ENCODE results near the gene AGTR1.

AGTR1 gene

DNA sequence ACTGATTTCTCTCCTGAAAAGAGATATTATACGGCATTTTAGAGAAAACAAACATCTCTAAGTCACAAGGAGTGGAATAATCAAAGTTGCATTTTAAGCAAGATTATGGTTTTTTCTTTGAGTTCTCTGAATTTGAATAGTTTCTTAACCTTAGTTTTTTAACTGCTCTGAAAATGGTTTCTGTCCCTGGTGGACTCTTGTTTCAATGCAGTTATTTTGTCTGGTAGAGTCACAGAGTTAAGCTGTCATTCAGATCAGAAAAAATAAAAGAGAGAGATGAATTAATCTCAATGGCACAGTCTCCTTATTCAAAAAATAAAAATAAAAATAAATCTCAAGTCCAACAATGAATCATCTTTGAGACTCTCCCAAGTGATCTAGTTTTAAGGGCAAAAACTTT is 19.0 kb downstream of the AGTR1 start:
- TF ChIP-seq, protein P1, sequence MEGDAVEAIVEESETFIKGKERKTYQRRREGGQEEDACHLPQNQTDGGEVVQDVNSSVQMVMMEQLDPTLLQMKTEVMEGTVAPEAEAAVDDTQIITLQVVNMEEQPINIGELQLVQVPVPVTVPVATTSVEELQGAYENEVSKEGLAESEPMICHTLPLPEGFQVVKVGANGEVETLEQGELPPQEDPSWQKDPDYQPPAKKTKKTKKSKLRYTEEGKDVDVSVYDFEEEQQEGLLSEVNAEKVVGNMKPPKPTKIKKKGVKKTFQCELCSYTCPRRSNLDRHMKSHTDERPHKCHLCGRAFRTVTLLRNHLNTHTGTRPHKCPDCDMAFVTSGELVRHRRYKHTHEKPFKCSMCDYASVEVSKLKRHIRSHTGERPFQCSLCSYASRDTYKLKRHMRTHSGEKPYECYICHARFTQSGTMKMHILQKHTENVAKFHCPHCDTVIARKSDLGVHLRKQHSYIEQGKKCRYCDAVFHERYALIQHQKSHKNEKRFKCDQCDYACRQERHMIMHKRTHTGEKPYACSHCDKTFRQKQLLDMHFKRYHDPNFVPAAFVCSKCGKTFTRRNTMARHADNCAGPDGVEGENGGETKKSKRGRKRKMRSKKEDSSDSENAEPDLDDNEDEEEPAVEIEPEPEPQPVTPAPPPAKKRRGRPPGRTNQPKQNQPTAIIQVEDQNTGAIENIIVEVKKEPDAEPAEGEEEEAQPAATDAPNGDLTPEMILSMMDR (IDR thresholded peaks at IDR 0.05; ENCODE audit: low read depth, low read length, missing control alignments): no peak
- DNase-seq (ENCODE audit: extremely low read depth, low read depth): no peak
- no peak overlapping the region for H3K4me3 ChIP-seq (replicated peaks; ENCODE audit: low read depth, low read length)

DNA sequence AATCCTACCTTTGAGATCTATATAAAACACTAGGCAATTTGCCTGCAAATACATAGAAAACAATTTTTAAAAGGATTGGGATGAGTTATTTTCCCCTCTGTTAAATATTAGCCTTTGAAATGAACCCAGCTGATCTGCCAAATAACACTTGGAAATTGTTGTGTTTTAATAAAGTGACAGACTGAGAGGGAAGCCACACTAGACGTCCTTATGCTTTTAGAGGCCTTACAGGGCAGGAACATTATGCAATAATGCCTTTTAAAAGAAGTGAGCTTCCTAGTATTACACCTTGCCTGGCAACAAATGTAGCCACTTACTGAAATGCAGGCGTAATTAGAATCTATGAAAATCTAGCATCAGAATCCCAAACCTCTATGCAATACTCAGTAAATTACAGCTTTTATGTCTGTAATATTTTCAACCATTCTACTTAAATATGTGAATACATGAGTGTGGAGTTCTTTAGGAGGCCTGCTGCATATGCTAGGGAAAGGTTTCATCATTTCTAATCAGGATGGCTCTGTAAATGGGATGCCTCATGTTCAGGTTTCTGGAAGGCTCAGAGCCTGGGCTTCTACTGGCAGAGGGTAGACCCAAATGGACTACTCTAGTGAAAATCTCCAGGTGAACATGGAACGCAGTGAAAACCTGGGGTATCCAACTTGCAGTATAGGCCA is 20.3 kb downstream of the AGTR1 start:
- DNase-seq (ENCODE audit: extremely low read depth, low read depth): no peak
- no peak overlapping the region for H3K4me3 ChIP-seq (replicated peaks; ENCODE audit: low read depth, low read length)
- TF ChIP-seq, protein P1 (IDR thresholded peaks at IDR 0.05; ENCODE audit: low read depth, low read length, missing control alignments): no peak

DNA sequence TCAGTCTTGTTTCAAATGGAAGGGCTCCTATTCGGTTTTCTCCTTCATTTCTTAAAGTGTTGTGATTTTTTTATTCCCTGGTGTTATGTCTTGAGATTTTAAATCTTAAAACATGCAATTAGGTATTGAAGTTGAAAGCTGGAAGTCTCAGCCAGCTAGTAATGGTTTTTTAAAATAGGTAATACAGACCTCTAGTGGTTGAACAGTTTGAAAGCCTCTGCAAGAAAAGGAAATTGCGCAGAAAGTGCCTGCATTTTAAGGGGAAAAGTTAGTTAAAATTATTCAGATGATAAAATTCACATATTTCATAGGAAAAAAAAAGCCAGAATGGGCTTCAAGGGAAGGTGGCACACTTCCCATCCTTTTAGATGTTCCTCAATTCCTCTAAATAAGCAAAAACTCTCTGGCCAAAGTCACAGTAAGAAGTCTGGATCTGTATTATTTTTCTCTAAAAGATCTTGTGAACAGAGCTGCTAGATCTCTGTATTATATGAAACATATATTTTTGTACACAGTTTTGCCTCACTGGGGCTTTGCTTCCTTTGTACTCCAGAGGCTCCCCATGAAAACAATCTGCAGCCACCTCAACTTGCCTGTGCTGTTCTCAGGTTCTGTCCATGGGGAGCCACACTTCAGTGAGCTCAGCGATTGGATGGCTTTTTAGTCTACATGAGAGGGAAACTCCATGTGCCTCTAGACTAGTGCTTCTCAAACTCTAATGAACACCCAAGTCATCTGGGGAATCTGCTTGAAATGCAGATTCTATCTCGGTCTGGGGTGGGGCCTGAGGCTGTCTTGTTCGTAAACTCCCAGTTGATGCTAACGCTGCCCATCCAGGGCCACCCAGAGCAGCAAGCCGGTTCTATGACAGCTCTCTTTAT is 21.5 kb downstream of the AGTR1 start:
- no peak for DNase-seq (ENCODE audit: extremely low read depth, low read depth)
- H3K4me3 ChIP-seq (replicated peaks; ENCODE audit: low read depth, low read length): no peak overlapping the region
- TF ChIP-seq, protein P1 (IDR thresholded peaks at IDR 0.05; ENCODE audit: low read depth, low read length, missing control alignments): peak; percentile 44

DNA sequence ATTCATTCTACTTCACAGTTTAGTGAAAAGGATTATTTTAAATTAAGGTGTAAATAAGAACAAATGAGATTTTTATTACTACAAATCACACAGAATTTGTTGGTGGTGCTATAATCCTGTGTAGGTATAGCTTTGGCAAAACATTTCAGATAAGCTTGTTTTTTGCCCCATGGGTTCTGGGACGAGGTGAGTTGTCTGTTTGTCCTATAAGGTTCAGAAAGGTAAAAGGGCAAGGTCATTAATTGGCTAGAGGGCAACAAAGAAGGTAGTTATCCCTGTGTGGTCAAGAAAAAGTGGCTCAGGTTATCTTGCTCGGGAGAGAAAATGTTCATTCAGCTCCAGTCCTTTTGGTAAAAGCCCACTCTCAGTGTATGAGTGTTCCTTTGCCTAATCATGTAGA is 23.2 kb downstream of the AGTR1 start:
- no peak overlapping the region for H3K4me3 ChIP-seq (replicated peaks; ENCODE audit: low read depth, low read length)
- no peak for DNase-seq (ENCODE audit: extremely low read depth, low read depth)
- TF ChIP-seq, protein P1 (IDR thresholded peaks at IDR 0.05; ENCODE audit: low read depth, low read length, missing control alignments): no peak

DNA sequence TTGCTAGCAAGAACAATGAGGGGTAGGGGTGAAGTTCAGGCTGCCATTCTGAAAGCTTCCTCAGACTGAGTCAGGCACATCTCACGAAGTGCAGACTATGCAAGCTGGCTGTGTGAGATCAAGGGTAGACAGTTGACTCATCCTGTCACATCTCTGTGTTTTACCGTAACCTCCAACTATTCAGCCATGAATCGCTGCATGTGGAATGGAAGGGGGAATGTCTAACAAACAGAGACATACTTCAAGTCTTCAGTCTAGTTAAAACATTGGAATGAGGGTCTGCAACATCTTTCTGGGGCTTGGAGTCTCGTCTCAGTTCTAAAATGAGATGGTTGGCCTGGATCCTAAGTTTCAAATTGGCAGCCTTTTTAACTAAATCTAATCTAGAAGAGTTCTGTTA is 25.9 kb downstream of the AGTR1 start:
- TF ChIP-seq, protein P1 (IDR thresholded peaks at IDR 0.05; ENCODE audit: low read depth, low read length, missing control alignments): no peak
- H3K4me3 ChIP-seq (replicated peaks; ENCODE audit: low read depth, low read length): no peak overlapping the region
- no peak for DNase-seq (ENCODE audit: extremely low read depth, low read depth)

DNA sequence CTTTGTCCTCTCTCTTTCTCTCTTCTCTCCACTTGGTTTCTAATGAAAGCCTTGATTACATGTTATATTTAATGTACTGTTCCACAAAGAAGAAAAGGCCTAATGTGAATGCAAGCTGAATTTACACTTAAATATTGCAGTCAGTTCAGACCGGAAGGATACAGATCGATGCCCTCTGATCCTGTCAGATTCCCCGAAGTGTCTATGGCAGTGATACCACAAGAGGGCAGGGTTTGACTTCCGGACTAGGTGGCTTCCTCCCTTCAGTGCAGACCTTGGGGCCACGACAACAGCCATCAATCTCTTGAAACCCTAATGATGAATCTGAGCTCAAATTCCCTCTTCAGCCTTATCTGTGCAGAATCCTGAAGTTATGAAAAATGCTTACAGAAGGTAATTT is 29.5 kb downstream of the AGTR1 start:
- no peak overlapping the region for H3K4me3 ChIP-seq (replicated peaks; ENCODE audit: low read depth, low read length)
- no peak for DNase-seq (ENCODE audit: extremely low read depth, low read depth)

More for the DNA sequence above, 29.5 kb downstream of the AGTR1 start:
- TF ChIP-seq, protein P1 (IDR thresholded peaks at IDR 0.05; ENCODE audit: low read depth, low read length, missing control alignments): peak; percentile 60
